Fibroblast of skin of left quadriceps (primary cell): Measurements from ENCODE around the gene SULT1C3.

Source experiments
- DNase-seq, 2 experiments: peaks; one replicate each; pipeline ENCODE4 v3.0.0-alpha.2; 2013; ENCODE audit warnings: low read depth in 2 of 2

Gene SULT1C3

GRCh38 chr2:108239786-108240185 lies at the start of gene SULT1C3:
Gene SULT1C3, plus strand, starts transcription at chr2:108239968. Its CDS starts 7,227 bp downstream, at chr2:108247195.
- no peak for DNase-seq

- no peak for DNase-seq
Measured at GRCh38 chr2:108193251-108193650, 46.5 kb upstream of the SULT1C3 start.

- no peak for DNase-seq
Measured at GRCh38 chr2:108194409-108195132, 45.2 kb upstream of the SULT1C3 start.

GRCh38 chr2:108195133-108195439 lies 44.7 kb upstream of the SULT1C3 start:
- no peak for DNase-seq

- DNase-seq: peak in 1 of 2 experiments; percentile 2
Measured at GRCh38 chr2:108199726-108200125, 40.0 kb upstream of the SULT1C3 start.

- DNase-seq: no peak
Measured at GRCh38 chr2:108200569-108200968, 39.2 kb upstream of the SULT1C3 start.

- no peak for DNase-seq
Measured at GRCh38 chr2:108212671-108213070, 27.1 kb upstream of the SULT1C3 start.

GRCh38 chr2:108215794-108216211 lies 24.0 kb upstream of the SULT1C3 start:
- DNase-seq: peak in 1 of 2 experiments; percentile 10

GRCh38 chr2:108217211-108217610 lies 22.6 kb upstream of the SULT1C3 start:
- no peak for DNase-seq

GRCh38 chr2:108219688-108220087 lies 20.1 kb upstream of the SULT1C3 start:
- no peak for DNase-seq

- DNase-seq: no peak
Measured at GRCh38 chr2:108220191-108220590, 19.6 kb upstream of the SULT1C3 start.

- DNase-seq: no peak
Measured at GRCh38 chr2:108220942-108221541, 18.7 kb upstream of the SULT1C3 start.

GRCh38 chr2:108222261-108222660 lies 17.5 kb upstream of the SULT1C3 start:
- DNase-seq: no peak

- DNase-seq: no peak
Measured at GRCh38 chr2:108223573-108223972, 16.2 kb upstream of the SULT1C3 start.

GRCh38 chr2:108224022-108224421 lies 15.7 kb upstream of the SULT1C3 start:
- DNase-seq: no peak

- no peak for DNase-seq
Measured at GRCh38 chr2:108226564-108226963, 13.2 kb upstream of the SULT1C3 start.

- no peak for DNase-seq
Measured at GRCh38 chr2:108228006-108228405, 11.8 kb upstream of the SULT1C3 start.

- DNase-seq: no peak
Measured at GRCh38 chr2:108228537-108228936, 11.2 kb upstream of the SULT1C3 start.

GRCh38 chr2:108229875-108230274 lies 9.9 kb upstream of the SULT1C3 start:
- DNase-seq: no peak

- no peak for DNase-seq
Measured at GRCh38 chr2:108235577-108235976, 4.2 kb upstream of the SULT1C3 start.

GRCh38 chr2:108236676-108237335 lies 3.0 kb upstream of the SULT1C3 start:
- DNase-seq: no peak

- DNase-seq: no peak
Measured at GRCh38 chr2:108240966-108241365, 1.2 kb downstream of the SULT1C3 start.

GRCh38 chr2:108243566-108243965 lies 3.8 kb downstream of the SULT1C3 start:
- DNase-seq: no peak
